GM12892 (cell line): Measurements from ENCODE around the gene MVD.

Source experiments
- POLR2A ChIP-seq: IDR thresholded peaks from 2 replicates; pipeline ENCODE4 v1.6.1; 2011; ENCODE audit warnings: low read depth, low read length, control low read depth
- TAF1 ChIP-seq: IDR thresholded peaks from 2 replicates; pipeline ENCODE4 v1.6.1; 2011; ENCODE audit warnings: low read depth, mild to moderate bottlenecking, control low read depth, low read length, borderline replicate concordance

DNA sequence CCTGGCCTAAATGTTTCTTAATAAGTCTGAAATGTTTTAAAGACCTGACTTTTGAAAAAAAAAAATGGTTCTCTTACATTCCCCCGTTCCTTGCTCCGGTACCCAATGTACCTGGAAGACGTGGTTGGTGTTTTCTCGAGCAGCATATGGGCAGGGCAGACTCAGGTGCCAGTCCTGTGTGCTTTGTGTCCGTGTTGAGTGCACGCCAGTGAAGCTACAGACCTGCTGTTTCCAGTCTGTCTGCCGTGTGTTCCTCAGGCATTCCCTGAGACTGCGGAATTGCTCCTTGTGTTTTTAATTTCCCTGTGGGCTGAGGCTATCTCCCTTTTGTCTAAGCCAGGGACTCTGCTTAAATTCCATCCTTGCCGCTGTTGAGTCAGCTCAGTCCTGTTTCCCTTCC, 36.2 kb downstream of the MVD start:
- no peak for TF ChIP-seq POLR2A
- TF ChIP-seq TAF1: no peak
